HepG2 (cell line): ENCODE measurements around the gene WDR11. TPM values are rescaled to one million over a fixed set of nuclear protein-coding genes. Genes with fewer than 3 reads are reported as not detected.
A peak's percentile ranks its signal among the peaks of the same experiment; 100 is the strongest.

Experiments used
- ATF7-NPFF ChIP-seq: sonication (generic); formaldehyde crosslinking; IDR thresholded peaks from 2 replicates; pipeline ENCODE4 v1.8.1; 2023; ENCODE audit warnings: mild to moderate bottlenecking, low read depth, missing genetic modification reagents, moderate library complexity
- DZIP1 ChIP-seq: sonication (generic); formaldehyde crosslinking; IDR thresholded peaks from 2 replicates; pipeline ENCODE4 v1.5.0; 2020; ENCODE audit warnings: mild to moderate bottlenecking, missing genetic modification reagents
- KMT2A ChIP-seq: sonication (generic); formaldehyde crosslinking; IDR thresholded peaks from 2 replicates; pipeline ENCODE4 v1.4.0; 2020; ENCODE audit warnings: missing genetic modification reagents
- PHF5A ChIP-seq: IDR thresholded peaks from one replicate; pipeline ENCODE4 v1.6.1; 2018; ENCODE audit warnings: low read depth, missing genetic modification reagents; ENCODE audit not compliant: unreplicated experiment
- SCMH1 ChIP-seq: sonication (generic); formaldehyde crosslinking; IDR thresholded peaks from 2 replicates; pipeline ENCODE4 v1.9.0; 2021; ENCODE audit warnings: missing genetic modification reagents, mild to moderate bottlenecking, borderline replicate concordance
- SMARCE1 ChIP-seq: fragments of 450-650 bp; IDR thresholded peaks from 2 replicates; pipeline ENCODE4 v1.6.1; 2017; ENCODE audit warnings: borderline replicate concordance
- ZBTB14 ChIP-seq: sonication (generic); formaldehyde crosslinking; IDR thresholded peaks from 2 replicates; pipeline ENCODE4 v1.4.0; 2020; ENCODE audit warnings: missing genetic modification reagents
- ZFP91 ChIP-seq: sonication (generic); formaldehyde crosslinking; IDR thresholded peaks from 2 replicates; pipeline ENCODE4 v1.9.0; 2022; ENCODE audit warnings: missing genetic modification reagents, mild to moderate bottlenecking, borderline replicate concordance
- ZNF207 ChIP-seq: fragments of 450-650 bp; IDR thresholded peaks from 2 replicates; pipeline ENCODE4 v1.6.1; 2016; ENCODE audit warnings: antibody characterized with exemption, borderline replicate concordance
- ZNF260 ChIP-seq: sonication (generic); formaldehyde crosslinking; IDR thresholded peaks from 2 replicates; pipeline ENCODE4 v1.4.0; 2020; ENCODE audit warnings: missing genetic modification reagents, low read depth, mild to moderate bottlenecking, borderline replicate concordance
- ZNF337 ChIP-seq: sonication (generic); formaldehyde crosslinking; IDR thresholded peaks from 2 replicates; pipeline ENCODE4 v1.5.1; 2020; ENCODE audit warnings: missing genetic modification reagents, low read depth, mild to moderate bottlenecking, borderline replicate concordance
- ZNF496 ChIP-seq: sonication (generic); formaldehyde crosslinking; IDR thresholded peaks from 2 replicates; pipeline ENCODE4 v1.8.1; 2023; ENCODE audit warnings: mild to moderate bottlenecking, moderate library complexity, missing genetic modification reagents; ENCODE audit not compliant: insufficient replicate concordance
- ZNF570 ChIP-seq: sonication (generic); formaldehyde crosslinking; IDR thresholded peaks from 2 replicates; pipeline ENCODE4 v1.4.0; 2020; ENCODE audit warnings: mild to moderate bottlenecking, missing genetic modification reagents, borderline replicate concordance
- polyA plus RNA-seq, 8 experiments: library from polyadenylated mRNA; depleted of rRNA in 3 of 8; stranded (reverse) in 7 of 8; unstranded in 1 of 8; fragments of >200 nt; fragmentation: Illumina TruSeq in 4 of 8; extraction: Trizol in 4 of 8; gene quantifications; 2 replicates each; pipeline versions ENCODE4 v1.2.1 to v1.2.3, GENCODE V29; 2011 to 2016; ENCODE audit warnings: low read depth in 4 of 8, missing spikeins in 1 of 8, mixed read lengths in 1 of 8; ENCODE audit not compliant: insufficient read depth in 1 of 8
- total RNA-seq, 5 experiments: library from RNA; depleted of rRNA; stranded (reverse); fragments of >200 nt; fragmentation: Illumina TruSeq; extraction: Trizol; gene quantifications; 2 replicates each; pipeline ENCODE4 v1.2.3, GENCODE V29; 2016; ENCODE audit warnings: low read depth in 1 of 5
- TF ChIP-seq, protein P1 (sequence below): sonication (generic); formaldehyde crosslinking; IDR thresholded peaks from 2 replicates; pipeline ENCODE4 v1.9.0; 2022; ENCODE audit warnings: low read depth, missing genetic modification reagents
- TF ChIP-seq, protein P2 (sequence below): sonication (generic); formaldehyde crosslinking; IDR thresholded peaks from 2 replicates; pipeline ENCODE4 v1.5.1; 2020; ENCODE audit warnings: mild to moderate bottlenecking, missing genetic modification reagents, moderate library complexity

Gene WDR11
- total and polyA plus RNA-seq, 2 of the 13 experiments (the other 11 are each of a cell fraction or from before 2014, with no cell fraction given) = 38.0 to 45.2 TPM

GRCh38 chr10:120850911-120851865, at the start of gene WDR11 (continued):
- TF ChIP-seq ZNF260 (CRISPR knock-in tag) = no peak
- TF ChIP-seq KMT2A = peak; percentile 99
- TF ChIP-seq, protein P1, sequence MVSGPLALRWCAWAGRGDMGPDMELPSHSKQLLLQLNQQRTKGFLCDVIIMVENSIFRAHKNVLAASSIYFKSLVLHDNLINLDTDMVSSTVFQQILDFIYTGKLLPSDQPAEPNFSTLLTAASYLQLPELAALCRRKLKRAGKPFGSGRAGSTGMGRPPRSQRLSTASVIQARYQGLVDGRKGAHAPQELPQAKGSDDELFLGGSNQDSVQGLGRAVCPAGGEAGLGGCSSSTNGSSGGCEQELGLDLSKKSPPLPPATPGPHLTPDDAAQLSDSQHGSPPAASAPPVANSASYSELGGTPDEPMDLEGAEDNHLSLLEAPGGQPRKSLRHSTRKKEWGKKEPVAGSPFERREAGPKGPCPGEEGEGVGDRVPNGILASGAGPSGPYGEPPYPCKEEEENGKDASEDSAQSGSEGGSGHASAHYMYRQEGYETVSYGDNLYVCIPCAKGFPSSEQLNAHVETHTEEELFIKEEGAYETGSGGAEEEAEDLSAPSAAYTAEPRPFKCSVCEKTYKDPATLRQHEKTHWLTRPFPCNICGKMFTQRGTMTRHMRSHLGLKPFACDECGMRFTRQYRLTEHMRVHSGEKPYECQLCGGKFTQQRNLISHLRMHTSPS (CRISPR knock-in tag) = no peak
- TF ChIP-seq, protein P2, sequence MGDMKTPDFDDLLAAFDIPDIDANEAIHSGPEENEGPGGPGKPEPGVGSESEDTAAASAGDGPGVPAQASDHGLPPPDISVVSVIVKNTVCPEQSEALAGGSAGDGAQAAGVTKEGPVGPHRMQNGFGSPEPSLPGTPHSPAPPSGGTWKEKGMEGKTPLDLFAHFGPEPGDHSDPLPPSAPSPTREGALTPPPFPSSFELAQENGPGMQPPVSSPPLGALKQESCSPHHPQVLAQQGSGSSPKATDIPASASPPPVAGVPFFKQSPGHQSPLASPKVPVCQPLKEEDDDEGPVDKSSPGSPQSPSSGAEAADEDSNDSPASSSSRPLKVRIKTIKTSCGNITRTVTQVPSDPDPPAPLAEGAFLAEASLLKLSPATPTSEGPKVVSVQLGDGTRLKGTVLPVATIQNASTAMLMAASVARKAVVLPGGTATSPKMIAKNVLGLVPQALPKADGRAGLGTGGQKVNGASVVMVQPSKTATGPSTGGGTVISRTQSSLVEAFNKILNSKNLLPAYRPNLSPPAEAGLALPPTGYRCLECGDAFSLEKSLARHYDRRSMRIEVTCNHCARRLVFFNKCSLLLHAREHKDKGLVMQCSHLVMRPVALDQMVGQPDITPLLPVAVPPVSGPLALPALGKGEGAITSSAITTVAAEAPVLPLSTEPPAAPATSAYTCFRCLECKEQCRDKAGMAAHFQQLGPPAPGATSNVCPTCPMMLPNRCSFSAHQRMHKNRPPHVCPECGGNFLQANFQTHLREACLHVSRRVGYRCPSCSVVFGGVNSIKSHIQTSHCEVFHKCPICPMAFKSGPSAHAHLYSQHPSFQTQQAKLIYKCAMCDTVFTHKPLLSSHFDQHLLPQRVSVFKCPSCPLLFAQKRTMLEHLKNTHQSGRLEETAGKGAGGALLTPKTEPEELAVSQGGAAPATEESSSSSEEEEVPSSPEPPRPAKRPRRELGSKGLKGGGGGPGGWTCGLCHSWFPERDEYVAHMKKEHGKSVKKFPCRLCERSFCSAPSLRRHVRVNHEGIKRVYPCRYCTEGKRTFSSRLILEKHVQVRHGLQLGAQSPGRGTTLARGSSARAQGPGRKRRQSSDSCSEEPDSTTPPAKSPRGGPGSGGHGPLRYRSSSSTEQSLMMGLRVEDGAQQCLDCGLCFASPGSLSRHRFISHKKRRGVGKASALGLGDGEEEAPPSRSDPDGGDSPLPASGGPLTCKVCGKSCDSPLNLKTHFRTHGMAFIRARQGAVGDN (CRISPR knock-in tag) = peak; percentile 90
- TF ChIP-seq ZNF337 (CRISPR knock-in tag) = 0 out of 2 replicates have a peak, but pooled peaks have one; percentile 42
- no peak for TF ChIP-seq ZBTB14 (CRISPR knock-in tag)
- no peak for TF ChIP-seq ZNF207
- no peak for TF ChIP-seq ZNF496 (CRISPR knock-in tag)
- TF ChIP-seq PHF5A = peak; percentile 87
- TF ChIP-seq ZFP91 (CRISPR knock-in tag) = peak; percentile 92; the same call in 1 of the 2 replicates
- no peak for TF ChIP-seq SCMH1 (CRISPR knock-in tag)
- TF ChIP-seq SMARCE1 = no peak
- TF ChIP-seq ZNF570 (CRISPR knock-in tag) = peak; percentile 40; the same call in 1 of the 2 replicates
- TF ChIP-seq ATF7-NPFF (CRISPR knock-in tag) = peak; percentile 94
- TF ChIP-seq DZIP1 = no peak; the same call in 1 of the 2 replicates
